ENCODE data around the gene DNAJA1.
"Not testable (repeated sequence)": the region's sequence is repeated elsewhere in the genome, so short reads cannot be mapped to it uniquely, and the experiment has no call there.

- TF ChIP-seq CTCF, POLR2A, POLR2AphosphoS5 (IDR thresholded peaks at IDR 0.05): not testable (repeated sequence)
Measured at GRCh38 chr9:33085672-33086071, 60.6 kb downstream of the DNAJA1 start.
